Measurements from ENCODE around the gene DLGAP1.

- no peak for TF ChIP-seq EZH2 (IDR thresholded peaks at IDR 0.05; ENCODE audit: borderline replicate concordance, insufficient read depth, low read depth, low read length, poor library complexity, severe bottlenecking)
- no peak for TF ChIP-seq CTCF (IDR thresholded peaks at IDR 0.05)
Observed at GRCh38 chr18:4270988-4271387, 184.1 kb downstream of the DLGAP1 start.
